Psoas muscle (tissue), 8 donors: ENCODE results near the gene FRS2. TPM values are rescaled to one million over a fixed set of nuclear protein-coding genes. Genes with fewer than 3 reads are reported as not detected.

Experiments used
- ATAC-seq, 4 donors: fragments of 200-7000 bp; cut with Tn5 transposase; one replicate each; pipeline ENCODE4 v1.9.1; 2020; ENCODE audit warnings: moderate library complexity in 3 of 4, mild to moderate bottlenecking in 2 of 4
- DNase-seq, 2 donors: peaks; one replicate each; pipeline ENCODE4 v3.0.0-alpha.2; 2020
- H3K27ac ChIP-seq: fragments of 200-600 bp; one replicate; pipeline ENCODE4 v1.8.0; 2022
- H3K27me3 ChIP-seq, 3 donors: fragments of 200-600 bp in 1 of 3; one replicate each; pipeline versions ENCODE4 v1.6.1 to v1.8.0; 2013 to 2022; ENCODE audit warnings: low read length in 2 of 3, mild to moderate bottlenecking in 2 of 3, moderate library complexity in 1 of 3; ENCODE audit not compliant: insufficient read depth in 3 of 3
- H3K36me3 ChIP-seq, 2 donors: fragments of 200-600 bp in 1 of 2; one replicate each; pipeline versions ENCODE4 v1.6.1 to v1.8.0; 2013 to 2022; ENCODE audit warnings: low read depth in 1 of 2, mild to moderate bottlenecking in 1 of 2, moderate library complexity in 1 of 2; ENCODE audit not compliant: insufficient read depth in 1 of 2
- H3K4me1 ChIP-seq: fragments of 200-600 bp; one replicate; pipeline ENCODE4 v1.8.0; 2022
- H3K4me3 ChIP-seq: fragments of 200-600 bp; one replicate; pipeline ENCODE4 v1.8.0; 2022; ENCODE audit warnings: mild to moderate bottlenecking
- H3K9me3 ChIP-seq: fragments of 200-600 bp; one replicate; pipeline ENCODE4 v1.8.0; 2022
- WGBS, 3 donors: extraction: QIAGEN DNeasy Blood & Tissue Kit; methylation state at CpG; one replicate each; pipeline versions ENCODE4 v1.1.6 to v1.1.7; 2013; 5-methylcytosine and 5-hydroxymethylcytosine counted together
- intact Hi-C, 2 donors: fragments of 100-400 bp; cut with DNase I; formaldehyde crosslinking; loops; one replicate each; pipeline versions ENCODE4 v1.11.0 to v1.14.2; 2022
- polyA plus RNA-seq, 3 donors: library from polyadenylated mRNA; stranded (reverse); fragments of 200-250 nt; gene quantifications; one replicate each; pipeline ENCODE4 v1.2.3, GENCODE V29; 2013
- total RNA-seq, 4 donors: library from RNA; stranded (reverse); fragmentation: NEBNext Ultra II Directional in 2 of 4; extraction: Animal tissue kit (Norgen Biotek cat#: 25700) in 2 of 4; gene quantifications; one replicate each; pipeline versions ENCODE4 v1.2.1 to v1.2.4, GENCODE V29; 2021 to 2023
- TF ChIP-seq, protein P1 (sequence below): fragments of 200-600 bp; IDR thresholded peaks from one replicate; pipeline ENCODE4 v1.8.0; 2022; ENCODE audit warnings: antibody characterized with exemption
- donor health status: healthy with polysubstance abuse.
- donor health status: DM: no; HTN: no; CAD: no; lungs with moderate emphysema.
- donor health status: Bipolar disorder and iron deficiency.
- donor health status: healthy.
- donor health status: DM: yes; HTN: yes; CAD: no.
- donor health status: DM: no; HTN: no; CAD: no.
- donor health status: DM: no; HTN: no; CAD: no.
- donor health status: DM: yes; HTN: yes; CAD: no.

Gene FRS2
- total and polyA plus RNA-seq, 7 donors: 3.6 to 18.9 (median 13.1) TPM

- Histone ChIP-seq H3K4me3 (no peak overlapping the region), H3K36me3 (no peaks in the 10 kb centered on the region), H3K9me3 (no peaks in the 10 kb centered on the region), H3K27me3 (no peaks in the 10 kb centered on the region), H3K4me1 (peaks cover 31% of the 10 kb centered on the region), H3K27ac (no peak overlapping the region)
- DNase-seq: no peak
- ATAC-seq: no peak
- WGBS, 3 donors: 93 to 96% (median 96%) methylated on average over 2 of the region's 2 CpGs
- TF ChIP-seq, protein P1, sequence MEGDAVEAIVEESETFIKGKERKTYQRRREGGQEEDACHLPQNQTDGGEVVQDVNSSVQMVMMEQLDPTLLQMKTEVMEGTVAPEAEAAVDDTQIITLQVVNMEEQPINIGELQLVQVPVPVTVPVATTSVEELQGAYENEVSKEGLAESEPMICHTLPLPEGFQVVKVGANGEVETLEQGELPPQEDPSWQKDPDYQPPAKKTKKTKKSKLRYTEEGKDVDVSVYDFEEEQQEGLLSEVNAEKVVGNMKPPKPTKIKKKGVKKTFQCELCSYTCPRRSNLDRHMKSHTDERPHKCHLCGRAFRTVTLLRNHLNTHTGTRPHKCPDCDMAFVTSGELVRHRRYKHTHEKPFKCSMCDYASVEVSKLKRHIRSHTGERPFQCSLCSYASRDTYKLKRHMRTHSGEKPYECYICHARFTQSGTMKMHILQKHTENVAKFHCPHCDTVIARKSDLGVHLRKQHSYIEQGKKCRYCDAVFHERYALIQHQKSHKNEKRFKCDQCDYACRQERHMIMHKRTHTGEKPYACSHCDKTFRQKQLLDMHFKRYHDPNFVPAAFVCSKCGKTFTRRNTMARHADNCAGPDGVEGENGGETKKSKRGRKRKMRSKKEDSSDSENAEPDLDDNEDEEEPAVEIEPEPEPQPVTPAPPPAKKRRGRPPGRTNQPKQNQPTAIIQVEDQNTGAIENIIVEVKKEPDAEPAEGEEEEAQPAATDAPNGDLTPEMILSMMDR: no peak
- intact Hi-C loops: loop anchor here in 1 of 2 donors (10.0 kb wide), 1 partner anchor 45 kb away; no protein-coding TSS in a partner anchor
Measured at GRCh38 chr12:69479675-69480074, 9.5 kb downstream of the FRS2 start.

DNA sequence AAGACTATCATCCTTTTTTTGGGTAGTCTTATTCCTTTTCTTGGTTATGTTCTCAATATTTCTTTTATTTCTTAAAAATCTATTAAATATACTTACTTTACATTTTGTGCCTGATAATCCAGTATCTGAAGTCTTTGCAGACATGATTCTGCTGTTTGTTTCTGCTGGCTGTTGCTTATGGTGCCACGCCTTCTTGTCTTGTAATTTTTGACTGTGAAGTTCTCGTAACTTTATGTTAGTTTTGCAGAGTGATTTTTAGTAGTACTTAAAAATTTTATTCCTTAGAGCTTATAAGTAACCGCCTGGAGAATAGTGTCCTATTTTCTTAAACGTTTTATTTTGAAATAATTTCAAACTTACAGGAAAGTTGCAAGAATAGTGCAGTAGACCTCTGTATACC, 10.5 kb downstream of the FRS2 start:
- 92 to 94% (median 93%) methylated on average over 4 of the region's 4 CpGs for WGBS, 3 donors
- no peak for DNase-seq

GRCh38 chr12:69481133-69481532, 10.9 kb downstream of the FRS2 start:
- Histone ChIP-seq H3K4me1 (peaks cover 17% of the 10 kb centered on the region), H3K27me3 (no peaks in the 10 kb centered on the region), H3K4me3 (no peak overlapping the region), H3K36me3 (no peaks in the 10 kb centered on the region), H3K27ac (no peak overlapping the region), H3K9me3 (no peaks in the 10 kb centered on the region)
- intact Hi-C loops: no loop called here
- DNase-seq (no peak), ATAC-seq (no peak)
- TF ChIP-seq, protein P1: no peak

More for the DNA sequence above, 10.5 kb downstream of the FRS2 start:
- Histone ChIP-seq H3K36me3 (no peaks in the 10 kb centered on the region), H3K4me3 (no peak overlapping the region), H3K9me3 (no peaks in the 10 kb centered on the region), H3K4me1 (peaks cover 22% of the 10 kb centered on the region), H3K27me3 (no peaks in the 10 kb centered on the region), H3K27ac (no peak overlapping the region)
- TF ChIP-seq, protein P1: no peak
- no peak for ATAC-seq
- intact Hi-C loops: no loop called here

DNA sequence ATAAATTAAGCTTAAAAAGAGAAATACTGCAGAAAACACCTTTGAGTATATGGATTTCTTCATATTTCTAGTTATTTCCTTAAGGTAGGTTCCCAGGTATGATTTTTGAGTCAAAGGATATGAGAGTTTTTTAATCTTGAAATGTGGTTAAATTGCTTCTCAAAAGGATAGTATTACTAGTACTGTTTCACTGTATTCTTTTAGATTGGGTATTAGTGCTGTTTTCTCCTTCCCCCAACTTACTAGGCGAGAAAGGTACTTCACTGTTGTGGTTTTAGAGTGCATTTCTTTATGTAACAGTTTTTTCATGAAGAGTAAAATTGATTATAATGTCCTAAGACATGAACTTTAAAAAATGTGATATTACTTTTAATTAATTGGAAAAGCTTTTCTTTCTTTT, 13.5 kb downstream of the FRS2 start:
- Histone ChIP-seq H3K4me1 (peaks cover 15% of the 10 kb centered on the region), H3K4me3 (no peak overlapping the region), H3K9me3 (no peaks in the 10 kb centered on the region), H3K27ac (no peak overlapping the region), H3K27me3 (no peaks in the 10 kb centered on the region), H3K36me3 (no peaks in the 10 kb centered on the region)
- intact Hi-C loops: loop anchor here in 1 of 2 donors (2.0 kb wide), 1 partner anchor 25 kb away; no protein-coding TSS in a partner anchor
- WGBS, 3 donors: 94 to 100% (median 100%) methylated on average over 1 of the region's 1 CpG
- no peak for DNase-seq
- TF ChIP-seq, protein P1: no peak
- ATAC-seq: no peak

GRCh38 chr12:69484428-69484827, 14.2 kb downstream of the FRS2 start:
- Histone ChIP-seq H3K9me3 (no peaks in the 10 kb centered on the region), H3K27ac (no peak overlapping the region), H3K4me1 (peaks cover 15% of the 10 kb centered on the region), H3K4me3 (no peak overlapping the region), H3K36me3 (no peaks in the 10 kb centered on the region), H3K27me3 (no peaks in the 10 kb centered on the region)
- TF ChIP-seq, protein P1: no peak
- intact Hi-C loops: loop anchor here in 1 of 2 donors (2.0 kb wide), 1 partner anchor 26 kb away; no protein-coding TSS in a partner anchor
- 38 to 47% (median 42%) methylated on average over 2 of the region's 2 CpGs for WGBS, 3 donors
- DNase-seq (no peak), ATAC-seq (no peak)
